HepG2 (cell line): ENCODE results near the gene AP3M1. TPM values are rescaled to one million over a fixed set of nuclear protein-coding genes. Genes with fewer than 3 reads are reported as not detected.

ENCODE experiments used
- ATAC-seq: fragments of 200-7000 bp; cut with Tn5 transposase; 3 replicates; pipeline ENCODE4 v1.9.1; 2020; ENCODE audit warnings: mild to moderate bottlenecking, moderate library complexity
- BruUV-seq: library from RNA; stranded (reverse); fragments of 400-500 nt; replicated peaks from 2 replicates; lab custom pipeline; 2021; lab: Mats Ljungman, UMichigan
- CTCF ChIA-PET: fragments of 300-600 bp; formaldehyde crosslinking; extraction: SDS; loops from one replicate; lab custom pipeline; 2021; ENCODE audit warnings: low total read pairs, inconsistent platforms, low intra/inter-chr PET ratio; lab: Yijun Ruan, JAX
- POLR2A ChIA-PET: fragments of 350-600 bp; sonication (Branson Sonifier 250); formaldehyde crosslinking; loops from one replicate; lab custom pipeline; 2020; ENCODE audit warnings: antibody characterized with exemption, inconsistent platforms; lab: Yijun Ruan, JAX
- DNase-seq: peaks from one replicate; pipeline ENCODE4 v3.0.0-alpha.2; 2015; ENCODE audit warnings: low spot score
- FAIRE-seq: peaks from 3 replicates; lab custom pipeline; 2011; peaks lifted over from hg19 to GRCh38; lab: Jason Lieb, UNC
- H2AFZ ChIP-seq: one replicate; pipeline ENCODE4 v1.6.1; 2011; ENCODE audit warnings: low read length, inconsistent platforms
- H3K27ac ChIP-seq: fragments of 300-600 bp; 3 replicates; pipeline ENCODE4 v1.8.0; 2011; ENCODE audit warnings: mixed run types, mild to moderate bottlenecking, mixed read lengths, low read length, inconsistent platforms; ENCODE audit not compliant: insufficient read depth; ENCODE audit errors: extremely low read length
- H3K27me3 ChIP-seq, 2 experiments: fragments of 200-600 bp in 1 of 2; 2 replicates in 1 of 2; 3 replicates in 1 of 2; pipeline versions ENCODE4 v1.6.0 to v1.8.0; 2011; ENCODE audit warnings: low read length in 2 of 2, mild to moderate bottlenecking in 2 of 2, moderate library complexity in 2 of 2, inconsistent platforms in 1 of 2; ENCODE audit not compliant: insufficient read depth in 2 of 2, control insufficient read depth in 1 of 2
- H3K36me3 ChIP-seq, 2 experiments: fragments of 200-600 bp in 1 of 2; replicated peaks in 1 of 2; 2 replicates in 1 of 2; 3 replicates in 1 of 2; pipeline versions ENCODE4 v1.5.1 to v1.8.0; 2011; ENCODE audit warnings: low read length in 2 of 2, inconsistent platforms in 1 of 2; ENCODE audit not compliant: insufficient read depth in 2 of 2, control insufficient read depth in 1 of 2
- H3K4me1 ChIP-seq: 2 replicates; pipeline ENCODE4 v1.5.1; 2012; ENCODE audit warnings: low read length, inconsistent platforms; ENCODE audit not compliant: insufficient read depth
- H3K4me2 ChIP-seq: 2 replicates; pipeline ENCODE4 v1.6.0; 2011; ENCODE audit warnings: low read depth, low read length, inconsistent platforms
- H3K4me3 ChIP-seq, 3 experiments: fragments of 200-600 bp in 1 of 3; sonication (generic), shearing (Covaris generic) in 1 of 3; replicated peaks in 1 of 3; 2 replicates each; pipeline ENCODE4 v1.5.1; 2011 to 2016; ENCODE audit warnings: low read length in 3 of 3, inconsistent platforms in 2 of 3, low read depth in 2 of 3, mild to moderate bottlenecking in 2 of 3, control low read depth in 1 of 3, mixed read lengths in 1 of 3; ENCODE audit not compliant: insufficient read depth in 1 of 3
- H3K79me2 ChIP-seq: one replicate; pipeline ENCODE4 v1.6.1; 2011; ENCODE audit warnings: low read length, inconsistent platforms; ENCODE audit not compliant: insufficient read depth
- H3K9ac ChIP-seq: 2 replicates; pipeline ENCODE4 v1.6.0; 2011; ENCODE audit warnings: mild to moderate bottlenecking, low read depth, low read length, inconsistent platforms; ENCODE audit not compliant: insufficient read depth
- H3K9me3 ChIP-seq: 2 replicates; pipeline ENCODE4 v1.5.1; 2012; ENCODE audit warnings: mild to moderate bottlenecking, low read length
- H4K20me1 ChIP-seq: 2 replicates; pipeline ENCODE4 v1.6.0; 2011; ENCODE audit warnings: inconsistent platforms, mild to moderate bottlenecking, low read length, moderate library complexity; ENCODE audit not compliant: insufficient read depth
- DZIP1 ChIP-seq: sonication (generic); formaldehyde crosslinking; IDR thresholded peaks from 2 replicates; pipeline ENCODE4 v1.5.0; 2020; ENCODE audit warnings: mild to moderate bottlenecking, missing genetic modification reagents
- FOXA3 ChIP-seq: IDR thresholded peaks from 2 replicates; pipeline ENCODE4 v1.6.1; 2016; ENCODE audit warnings: missing genetic modification reagents, missing compliant biosample characterization
- HDAC1 ChIP-seq: sonication (generic); formaldehyde crosslinking; IDR thresholded peaks from 2 replicates; pipeline ENCODE4 v1.5.1; 2020; ENCODE audit warnings: mild to moderate bottlenecking, missing genetic modification reagents
- HNF4A ChIP-seq: sonication (generic); formaldehyde crosslinking; IDR thresholded peaks from 2 replicates; pipeline ENCODE4 v1.4.0; 2020; ENCODE audit warnings: missing genetic modification reagents
- MTF1 ChIP-seq: sonication (generic); formaldehyde crosslinking; IDR thresholded peaks from 2 replicates; pipeline ENCODE4 v1.5.0; 2020; ENCODE audit warnings: missing genetic modification reagents
- SKI ChIP-seq: fragments of 450-650 bp; IDR thresholded peaks from one replicate; pipeline ENCODE4 v1.6.1; 2018; ENCODE audit warnings: mild to moderate bottlenecking; ENCODE audit not compliant: partially characterized antibody
- SMAD1 ChIP-seq: sonication (generic); formaldehyde crosslinking; IDR thresholded peaks from 2 replicates; pipeline ENCODE4 v1.4.0; 2020; ENCODE audit warnings: missing genetic modification reagents, low read depth, mild to moderate bottlenecking, borderline replicate concordance
- SP2 ChIP-seq: sonication (generic); formaldehyde crosslinking; IDR thresholded peaks from 2 replicates; pipeline ENCODE4 v1.5.1; 2020; ENCODE audit warnings: mild to moderate bottlenecking, missing genetic modification reagents
- TP53 ChIP-seq: sonication (generic); formaldehyde crosslinking; conservative IDR thresholded peaks from 2 replicates; pipeline ENCODE4 v1.4.0; 2020; ENCODE audit warnings: missing genetic modification reagents
- XBP1 ChIP-seq: sonication (generic); formaldehyde crosslinking; IDR thresholded peaks from 2 replicates; pipeline ENCODE4 v1.5.0; 2020; ENCODE audit warnings: missing genetic modification reagents
- ZBTB4 ChIP-seq: sonication (generic); formaldehyde crosslinking; IDR thresholded peaks from 2 replicates; pipeline ENCODE4 v1.4.0; 2020; ENCODE audit warnings: missing genetic modification reagents, mild to moderate bottlenecking, borderline replicate concordance
- ZFP90 ChIP-seq: sonication (generic); formaldehyde crosslinking; IDR thresholded peaks from 2 replicates; pipeline ENCODE4 v1.8.0; 2022; ENCODE audit warnings: missing genetic modification reagents, mild to moderate bottlenecking, inconsistent platforms, borderline replicate concordance
- ZIK1 ChIP-seq: sonication (generic); formaldehyde crosslinking; IDR thresholded peaks from 2 replicates; pipeline ENCODE4 v1.5.0; 2020; ENCODE audit warnings: mild to moderate bottlenecking, low read depth, missing genetic modification reagents, borderline replicate concordance
- ZNF18 ChIP-seq: sonication (generic); formaldehyde crosslinking; IDR thresholded peaks from 2 replicates; pipeline ENCODE4 v1.8.0; 2022; ENCODE audit warnings: mild to moderate bottlenecking, missing genetic modification reagents; ENCODE audit not compliant: insufficient replicate concordance
- ZNF3 ChIP-seq: IDR thresholded peaks from 2 replicates; pipeline ENCODE4 v1.7.0; 2017; ENCODE audit warnings: inconsistent platforms
- ZNF510 ChIP-seq: sonication (generic); formaldehyde crosslinking; IDR thresholded peaks from 2 replicates; pipeline ENCODE4 v1.4.0; 2020; ENCODE audit warnings: low read depth, mild to moderate bottlenecking, missing genetic modification reagents
- WGBS: methylation state at CpG from one replicate; pipeline ENCODE4 v1.1.6; 2017; ENCODE audit warnings: low lambda C conversion rate; 5-methylcytosine and 5-hydroxymethylcytosine counted together
- in situ Hi-C: cut with HindIII; loops from 2 replicates; pipeline ENCODE4 v1.10.0; 2017; ENCODE audit warnings: low pct_unique_long_range_greater_than_20kb; ENCODE audit not compliant: extremely low pct_ligation_motif_present
- intact Hi-C: fragments of 100-400 bp; cut with micrococcal nuclease; formaldehyde crosslinking; loops from one replicate; pipeline ENCODE4 v1.10.0; 2022; ENCODE audit not compliant: unreplicated experiment
- polyA plus RNA-seq, 8 experiments: library from polyadenylated mRNA; depleted of rRNA in 3 of 8; stranded (reverse) in 7 of 8; unstranded in 1 of 8; fragments of >200 nt; fragmentation: Illumina TruSeq in 4 of 8; extraction: Trizol in 4 of 8; gene quantifications; 2 replicates each; pipeline versions ENCODE4 v1.2.1 to v1.2.3, GENCODE V29; 2011 to 2016; ENCODE audit warnings: low read depth in 4 of 8, missing spikeins in 1 of 8, mixed read lengths in 1 of 8; ENCODE audit not compliant: insufficient read depth in 1 of 8
- total RNA-seq, 5 experiments: library from RNA; depleted of rRNA; stranded (reverse); fragments of >200 nt; fragmentation: Illumina TruSeq; extraction: Trizol; gene quantifications; 2 replicates each; pipeline ENCODE4 v1.2.3, GENCODE V29; 2016; ENCODE audit warnings: low read depth in 1 of 5

AP3M1 gene
- total and polyA plus RNA-seq, 2 of the 13 experiments (the other 11 are each of a cell fraction or from before 2014, with no cell fraction given) = 29.0 to 31.6 TPM

GRCh38 chr10:74077416-74077815 is 73.2 kb downstream of the AP3M1 start (continued):
- TF ChIP-seq DZIP1 = no peak
- no peak for TF ChIP-seq HDAC1 (CRISPR knock-in tag)

- in situ Hi-C loops = no loop called here
Measured at GRCh38 chr10:74076961-74077360, 73.7 kb downstream of the AP3M1 start.

More at GRCh38 chr10:74076961-74077360, 73.7 kb downstream of the AP3M1 start:
- no peak for DNase-seq
- intact Hi-C loops = no loop called here
- Histone ChIP-seq H3K36me3 (peaks cover 6 to 21% of the 10 kb centered on the region in 2 experiments), H3K79me2 (no peaks in the 10 kb centered on the region), H3K4me2 (no peak overlapping the region), H2AFZ (no peak overlapping the region), H3K27ac (no peak overlapping the region), H3K4me3 (no peak overlapping the region), H3K27me3 (no peaks in the 10 kb centered on the region), H3K9me3 (no peaks in the 10 kb centered on the region), H3K9ac (no peak overlapping the region), H4K20me1 (no peaks in the 10 kb centered on the region), H3K4me1 (no peaks in the 10 kb centered on the region)
- 98% methylated on average over 2 of the region's 2 CpGs for WGBS
- no peak for FAIRE-seq
- ATAC-seq = no peak
- CTCF ChIA-PET = no interaction called here
- BruUV-seq = no TSS peak
- POLR2A ChIA-PET = no interaction called here
- TF ChIP-seq TP53 (CRISPR knock-in tag) (no peak), XBP1 (CRISPR knock-in tag) (no peak), FOXA3 (CRISPR knock-in tag) (no peak), ZNF510 (CRISPR knock-in tag) (no peak), ZNF18 (CRISPR knock-in tag) (no peak), SP2 (no peak), ZFP90 (CRISPR knock-in tag) (no peak), HNF4A (no peak), ZNF3 (no peak), ZBTB4 (no peak), SMAD1 (CRISPR knock-in tag) (no peak), ZIK1 (CRISPR knock-in tag) (no peak), SKI (no peak), MTF1 (CRISPR knock-in tag) (no peak)
